Right lobe of liver (tissue), 4 donors: Measurements from ENCODE around the gene LDLRAD4.

Experiments
- CTCF ChIP-seq, 4 donors: fragments of 200-600 bp in 3 of 4; fragments of 450-650 bp in 1 of 4; IDR thresholded peaks; one replicate each; pipeline versions ENCODE4 v1.5.1 to v1.8.0; 2016 to 2022; ENCODE audit warnings: antibody characterized with exemption in 4 of 4, mild to moderate bottlenecking in 2 of 4
- POLR2A ChIP-seq: fragments of 450-650 bp; IDR thresholded peaks from one replicate; pipeline ENCODE4 v1.6.1; 2017; ENCODE audit warnings: antibody characterized with exemption, mild to moderate bottlenecking
- donor health status: DM: no; HTN: no; CAD: no.
- donor health status: DM: no; HTN: no; CAD: no.
- donor health status: DM: no; HTN: yes; CAD: no.

GRCh38 chr18:13309748-13310670 is 91.4 kb downstream of the LDLRAD4 start:
- TF ChIP-seq CTCF (IDR thresholded peaks at IDR 0.05) (no peak), POLR2A (no peak)
